Mesothelial cell of epicardium (in vitro differentiated cells): ENCODE data around the gene POLDIP2. TPM values are rescaled to one million over a fixed set of nuclear protein-coding genes. Genes with fewer than 3 reads are reported as not detected.
A peak's percentile ranks its signal among the peaks of the same experiment; 100 is the strongest.

Source experiments
- DNase-seq, 2 experiments: peaks; one replicate each; pipeline ENCODE4 v3.0.0; 2021; ENCODE audit warnings: low spot score in 2 of 2; ENCODE audit not compliant: unreplicated experiment in 2 of 2
- H3K27ac Mint-ChIP-seq: 2 replicates; pipeline ENCODE4 v1.8.0; 2021; ENCODE audit warnings: mixed read lengths
- H3K27me3 Mint-ChIP-seq: 2 replicates; pipeline ENCODE4 v1.8.0; 2021; ENCODE audit warnings: low read depth, mixed read lengths
- H3K36me3 Mint-ChIP-seq: 2 replicates; pipeline ENCODE4 v1.8.0; 2021; ENCODE audit warnings: mixed read lengths
- H3K4me1 Mint-ChIP-seq: 2 replicates; pipeline ENCODE4 v1.8.0; 2021; ENCODE audit warnings: mixed read lengths
- H3K4me3 Mint-ChIP-seq: 2 replicates; pipeline ENCODE4 v1.8.0; 2021; ENCODE audit warnings: mild to moderate bottlenecking, moderate library complexity, mixed read lengths
- H3K9me3 Mint-ChIP-seq: 2 replicates; pipeline ENCODE4 v1.8.0; 2021; ENCODE audit warnings: mixed read lengths
- total RNA-seq: library from RNA; stranded (reverse); gene quantifications from 3 replicates; pipeline ENCODE4 v1.2.1, GENCODE V29; 2021
- TF ChIP-seq, protein P1 (sequence below): fragments of 200-600 bp; sonication (generic); IDR thresholded peaks from one replicate; pipeline ENCODE4 v1.5.0; 2021; ENCODE audit warnings: antibody characterized with exemption; ENCODE audit not compliant: unreplicated experiment

The POLDIP2 gene
- total RNA-seq, 1 donor from 2014 or later, result 60.9 TPM

DNA sequence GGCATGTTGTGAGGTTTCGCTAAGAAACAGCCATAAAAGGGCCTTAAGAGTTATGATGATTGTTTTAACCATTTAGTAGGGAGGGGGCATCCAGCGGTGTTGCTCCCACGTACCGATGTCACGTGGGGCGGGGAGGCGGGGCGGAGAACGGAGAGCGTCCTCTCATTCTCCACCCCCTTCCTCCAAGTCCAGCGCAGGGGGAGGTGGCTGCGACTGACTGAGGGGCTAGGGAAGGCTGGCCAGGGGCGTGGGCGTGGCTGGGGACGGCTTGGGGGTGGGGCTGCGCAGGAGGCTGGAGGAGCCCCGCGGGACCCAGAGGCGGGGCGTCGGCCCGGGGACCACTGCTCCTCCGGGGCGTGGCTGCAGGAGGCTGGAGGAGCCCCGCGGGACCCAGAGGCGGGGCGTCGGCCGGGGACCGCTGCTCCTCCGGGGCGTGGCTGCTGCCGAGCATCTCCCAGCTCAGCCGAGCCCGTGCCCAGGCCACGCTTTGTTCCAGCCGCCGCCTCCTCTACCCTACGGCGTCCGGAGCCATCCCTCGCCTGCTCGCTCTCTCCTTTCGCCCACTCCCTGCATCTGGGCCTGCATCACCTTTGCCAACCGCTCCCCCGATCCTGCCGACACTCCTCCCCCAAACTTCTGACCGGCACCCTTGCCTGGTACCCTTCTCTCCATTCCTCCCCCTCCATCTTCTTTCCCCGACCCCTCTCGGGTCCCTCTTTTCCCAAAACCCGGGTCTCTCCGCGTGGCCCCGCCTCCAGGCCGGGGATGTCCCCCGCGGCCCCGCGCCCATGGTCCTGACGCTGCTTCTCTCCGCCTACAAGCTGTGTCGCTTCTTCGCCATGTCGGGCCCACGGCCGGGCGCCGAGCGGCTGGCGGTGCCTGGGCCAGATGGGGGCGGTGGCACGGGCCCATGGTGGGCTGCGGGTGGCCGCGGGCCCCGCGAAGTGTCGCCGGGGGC is 14.2 kb upstream of the POLDIP2 start, which contains the start of gene SARM1:
Gene SARM1, plus strand, starts transcription at position 450 of the 958 bp plus-strand sequence. Its CDS starts 339 bp downstream, at position 789.
- Mint-ChIP-seq H3K36me3 (no peaks in the 10 kb centered on the region), H3K4me1 (peaks cover 13% of the 10 kb centered on the region), H3K9me3 (no peaks in the 10 kb centered on the region), H3K27ac (peak within 1 kb of the TSS; percentile 77), H3K27me3 (peaks cover 30% of the 10 kb centered on the region), H3K4me3 (peak within 1 kb of the TSS; percentile 77)
- DNase-seq, result peak; percentile 84 to 87
- TF ChIP-seq, protein P1, sequence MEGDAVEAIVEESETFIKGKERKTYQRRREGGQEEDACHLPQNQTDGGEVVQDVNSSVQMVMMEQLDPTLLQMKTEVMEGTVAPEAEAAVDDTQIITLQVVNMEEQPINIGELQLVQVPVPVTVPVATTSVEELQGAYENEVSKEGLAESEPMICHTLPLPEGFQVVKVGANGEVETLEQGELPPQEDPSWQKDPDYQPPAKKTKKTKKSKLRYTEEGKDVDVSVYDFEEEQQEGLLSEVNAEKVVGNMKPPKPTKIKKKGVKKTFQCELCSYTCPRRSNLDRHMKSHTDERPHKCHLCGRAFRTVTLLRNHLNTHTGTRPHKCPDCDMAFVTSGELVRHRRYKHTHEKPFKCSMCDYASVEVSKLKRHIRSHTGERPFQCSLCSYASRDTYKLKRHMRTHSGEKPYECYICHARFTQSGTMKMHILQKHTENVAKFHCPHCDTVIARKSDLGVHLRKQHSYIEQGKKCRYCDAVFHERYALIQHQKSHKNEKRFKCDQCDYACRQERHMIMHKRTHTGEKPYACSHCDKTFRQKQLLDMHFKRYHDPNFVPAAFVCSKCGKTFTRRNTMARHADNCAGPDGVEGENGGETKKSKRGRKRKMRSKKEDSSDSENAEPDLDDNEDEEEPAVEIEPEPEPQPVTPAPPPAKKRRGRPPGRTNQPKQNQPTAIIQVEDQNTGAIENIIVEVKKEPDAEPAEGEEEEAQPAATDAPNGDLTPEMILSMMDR, result no peak

DNA sequence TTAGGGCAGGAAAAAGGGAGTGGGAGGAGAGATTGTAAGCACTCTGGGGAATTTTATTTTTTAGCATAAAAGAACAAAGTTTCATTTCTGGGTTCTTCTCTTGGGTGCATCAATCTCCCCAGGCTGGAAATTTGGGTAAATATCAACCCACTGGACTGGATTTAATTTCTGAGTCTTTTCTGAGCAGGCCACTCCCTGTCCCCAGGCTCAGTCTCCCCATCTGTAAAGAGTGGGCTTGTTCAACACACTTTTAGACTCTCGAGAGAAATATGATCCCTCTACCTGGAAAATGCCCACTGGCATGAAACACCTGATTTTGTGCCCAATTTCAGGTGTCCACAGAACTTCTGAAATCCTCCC is 13.4 kb upstream of the POLDIP2 start:
- TF ChIP-seq, protein P1, result no peak
- H3K4me1 Mint-ChIP-seq, result peaks cover 13% of the 10 kb centered on the region
- H3K4me3 Mint-ChIP-seq, result peak overlapping the region; percentile 77
- no peak for DNase-seq
- no peaks in the 10 kb centered on the region for H3K9me3 Mint-ChIP-seq
- H3K36me3 Mint-ChIP-seq, result no peaks in the 10 kb centered on the region
- peak overlapping the region; percentile 77 for H3K27ac Mint-ChIP-seq
- H3K27me3 Mint-ChIP-seq, result peaks cover 27% of the 10 kb centered on the region

DNA sequence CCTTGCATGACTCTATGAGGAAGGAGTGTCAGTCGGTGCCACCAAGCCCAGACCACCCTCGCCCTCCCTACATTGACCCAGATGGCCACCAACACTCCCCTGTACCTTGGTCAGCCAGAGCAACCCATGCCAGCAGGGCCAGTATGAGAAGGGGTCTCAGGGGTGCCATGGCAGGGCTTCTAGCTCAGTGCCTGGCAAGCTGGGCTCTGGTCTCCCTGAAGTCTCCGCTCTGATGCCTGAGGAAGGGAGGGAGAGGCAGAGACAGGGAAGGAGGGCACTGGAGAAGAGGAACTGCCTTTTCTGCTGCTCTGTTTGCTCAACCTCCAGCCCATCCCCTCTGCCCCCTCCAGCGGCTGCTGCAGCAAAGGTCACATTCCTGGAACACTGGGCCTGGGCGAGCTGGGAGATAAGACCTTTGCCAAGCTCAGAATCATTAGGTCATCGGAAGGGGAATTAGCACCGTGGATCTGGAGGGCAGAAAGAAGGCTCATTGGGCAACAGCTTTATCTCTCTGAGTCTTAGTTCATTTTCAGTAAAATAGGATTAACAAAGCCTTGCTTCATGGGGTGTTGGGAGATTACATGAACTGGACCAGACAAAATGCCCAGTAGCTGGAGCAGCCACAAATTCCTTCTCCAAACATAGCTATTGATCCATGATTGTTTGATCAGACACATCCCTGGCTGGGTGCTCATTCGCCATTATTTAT is 12.9 kb upstream of the POLDIP2 start, which contains the start of gene VTN:
Gene VTN, minus strand, starts transcription at position 273 of the 709 bp plus-strand sequence. Its CDS starts 104 bp downstream, at position 169.
- peak within 1 kb of the TSS; percentile 77 for H3K27ac Mint-ChIP-seq

DNA sequence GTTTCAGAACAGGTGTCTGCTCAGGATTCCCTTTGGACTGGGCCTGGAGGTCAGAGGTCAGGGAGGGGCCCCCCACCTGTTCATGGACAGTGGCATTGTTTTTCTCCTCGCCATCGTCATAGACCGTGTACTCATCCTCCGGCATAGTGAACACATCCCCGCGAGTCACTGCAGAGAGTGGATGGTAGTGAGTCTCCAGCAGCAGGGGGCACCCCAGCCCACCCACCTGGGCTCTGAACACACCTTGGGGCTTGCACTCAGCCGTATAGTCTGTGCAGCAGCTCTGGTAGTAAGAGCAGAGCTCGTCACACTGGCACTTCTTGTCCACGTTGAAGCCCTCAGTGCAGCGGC is 12.3 kb upstream of the POLDIP2 start:
- no peak overlapping the region for H3K4me3 Mint-ChIP-seq
- peaks cover 13% of the 10 kb centered on the region for H3K4me1 Mint-ChIP-seq
- H3K27ac Mint-ChIP-seq, result peak overlapping the region; percentile 48
- H3K36me3 Mint-ChIP-seq, result no peaks in the 10 kb centered on the region
- H3K9me3 Mint-ChIP-seq, result no peaks in the 10 kb centered on the region
- DNase-seq, result no peak
- H3K27me3 Mint-ChIP-seq, result peaks cover 24% of the 10 kb centered on the region
- TF ChIP-seq, protein P1, result no peak

More for the DNA sequence above, 12.9 kb upstream of the POLDIP2 start, which contains the start of gene VTN:
- peaks cover 13% of the 10 kb centered on the region for H3K4me1 Mint-ChIP-seq
- no peaks in the 10 kb centered on the region for H3K9me3 Mint-ChIP-seq
- no peaks in the 10 kb centered on the region for H3K36me3 Mint-ChIP-seq
- TF ChIP-seq, protein P1, result no peak
- peaks cover 27% of the 10 kb centered on the region for H3K27me3 Mint-ChIP-seq
- H3K4me3 Mint-ChIP-seq, result peak within 1 kb of the TSS; percentile 77
- DNase-seq, result no peak

DNA sequence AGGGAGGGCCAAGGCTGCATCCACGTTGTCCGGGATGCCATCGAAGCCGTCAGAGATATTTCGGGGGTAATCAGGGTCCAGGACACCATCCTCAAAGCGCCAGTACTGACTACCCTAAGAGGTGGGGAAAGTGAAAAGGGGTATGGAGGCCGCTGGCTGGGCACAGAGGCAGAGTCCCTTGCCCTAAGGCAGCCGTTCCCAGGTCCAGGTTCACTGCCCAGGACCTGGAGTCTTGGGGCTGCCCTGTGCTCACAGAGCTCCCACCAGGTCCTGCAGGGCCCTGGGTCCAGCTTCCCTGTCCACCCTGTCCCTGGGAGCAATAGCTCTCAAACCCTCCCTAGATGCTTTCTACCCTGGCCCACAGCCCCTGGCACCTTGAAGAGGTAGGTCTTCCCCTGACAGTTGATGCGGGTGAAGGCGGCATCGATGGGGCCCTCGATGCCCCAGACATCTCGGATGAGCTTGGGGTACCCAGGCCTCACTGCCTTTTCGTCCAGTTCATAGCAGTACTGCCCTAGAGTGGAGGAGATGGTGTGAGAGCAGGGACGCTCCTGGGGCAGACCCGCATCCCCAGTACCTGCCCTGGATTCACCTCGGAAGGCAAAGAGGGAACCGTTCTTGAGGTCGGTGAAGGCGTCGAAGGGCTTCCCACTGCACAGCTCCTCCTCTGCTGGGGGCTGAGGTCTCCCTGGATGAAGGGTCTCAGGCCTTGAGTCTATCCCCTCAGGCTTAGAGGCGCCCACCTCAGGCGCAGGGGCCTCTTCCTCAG is 11.8 kb upstream of the POLDIP2 start:
- no peaks in the 10 kb centered on the region for H3K9me3 Mint-ChIP-seq
- DNase-seq, result no peak
- peaks cover 13% of the 10 kb centered on the region for H3K4me1 Mint-ChIP-seq
- no peak overlapping the region for H3K27ac Mint-ChIP-seq
- TF ChIP-seq, protein P1, result no peak
- peaks cover 21% of the 10 kb centered on the region for H3K27me3 Mint-ChIP-seq
- H3K4me3 Mint-ChIP-seq, result no peak overlapping the region
- no peaks in the 10 kb centered on the region for H3K36me3 Mint-ChIP-seq
